HCT116 (cell line): ENCODE measurements around the gene FKBP5.

ENCODE experiments used
- MAX ChIP-seq: IDR thresholded peaks from 2 replicates; pipeline ENCODE4 v1.6.1; 2012
- POLR2A ChIP-seq: IDR thresholded peaks from 2 replicates; pipeline ENCODE4 v1.7.0; 2011; ENCODE audit warnings: borderline replicate concordance; ENCODE audit not compliant: insufficient read depth, insufficient read length; ENCODE audit errors: extremely low read depth
- TF ChIP-seq, protein P1 (sequence below), 3 experiments: fragments of 200-600 bp in 1 of 3; sonication (generic) in 1 of 3; IDR thresholded peaks in 2 of 3; conservative IDR thresholded peaks in 1 of 3; 2 replicates each; pipeline ENCODE4 v1.5.1; 2012 to 2017; ENCODE audit warnings: low read depth in 2 of 3, low read length in 2 of 3, antibody characterized with exemption in 1 of 3, borderline replicate concordance in 1 of 3, control low read depth in 1 of 3, mild to moderate bottlenecking in 1 of 3, mixed read lengths in 1 of 3, mixed run types in 1 of 3, moderate library complexity in 1 of 3; ENCODE audit not compliant: insufficient read depth in 1 of 3
- TF ChIP-seq, protein P2 (sequence below): IDR thresholded peaks from 2 replicates; pipeline ENCODE4 v1.6.1; 2012; ENCODE audit warnings: low read depth

DNA sequence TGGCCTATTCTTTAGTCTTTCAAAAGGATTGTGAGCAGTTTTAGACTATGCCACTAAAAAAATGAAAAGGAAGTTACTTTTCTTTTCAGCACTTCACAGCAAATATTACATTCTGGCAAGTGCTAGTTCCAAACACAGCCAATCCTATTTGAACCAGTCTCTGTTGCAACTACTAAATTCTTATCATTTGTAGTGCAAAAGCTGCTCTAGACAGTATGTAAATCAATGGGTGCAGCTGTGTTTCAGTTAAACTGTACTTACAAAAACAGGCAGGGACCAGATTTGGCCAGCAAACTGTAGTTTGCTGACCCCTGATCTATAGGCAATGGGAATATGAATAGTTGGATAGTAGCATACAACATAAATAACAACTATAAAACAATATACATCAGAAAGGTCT, 107.9 kb downstream of the FKBP5 start:
- TF ChIP-seq, protein P1, sequence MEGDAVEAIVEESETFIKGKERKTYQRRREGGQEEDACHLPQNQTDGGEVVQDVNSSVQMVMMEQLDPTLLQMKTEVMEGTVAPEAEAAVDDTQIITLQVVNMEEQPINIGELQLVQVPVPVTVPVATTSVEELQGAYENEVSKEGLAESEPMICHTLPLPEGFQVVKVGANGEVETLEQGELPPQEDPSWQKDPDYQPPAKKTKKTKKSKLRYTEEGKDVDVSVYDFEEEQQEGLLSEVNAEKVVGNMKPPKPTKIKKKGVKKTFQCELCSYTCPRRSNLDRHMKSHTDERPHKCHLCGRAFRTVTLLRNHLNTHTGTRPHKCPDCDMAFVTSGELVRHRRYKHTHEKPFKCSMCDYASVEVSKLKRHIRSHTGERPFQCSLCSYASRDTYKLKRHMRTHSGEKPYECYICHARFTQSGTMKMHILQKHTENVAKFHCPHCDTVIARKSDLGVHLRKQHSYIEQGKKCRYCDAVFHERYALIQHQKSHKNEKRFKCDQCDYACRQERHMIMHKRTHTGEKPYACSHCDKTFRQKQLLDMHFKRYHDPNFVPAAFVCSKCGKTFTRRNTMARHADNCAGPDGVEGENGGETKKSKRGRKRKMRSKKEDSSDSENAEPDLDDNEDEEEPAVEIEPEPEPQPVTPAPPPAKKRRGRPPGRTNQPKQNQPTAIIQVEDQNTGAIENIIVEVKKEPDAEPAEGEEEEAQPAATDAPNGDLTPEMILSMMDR (IDR thresholded peaks at IDR 0.05 in 2 of 3, conservative IDR thresholded peaks at IDR 0.05 in 1 of 3; ENCODE audit: borderline replicate concordance in 1 of 3, insufficient read depth in 1 of 3, low read depth in 2 of 3, low read length in 2 of 3) = no peak
- TF ChIP-seq POLR2A (no peak), MAX (no peak)
- TF ChIP-seq, protein P2, sequence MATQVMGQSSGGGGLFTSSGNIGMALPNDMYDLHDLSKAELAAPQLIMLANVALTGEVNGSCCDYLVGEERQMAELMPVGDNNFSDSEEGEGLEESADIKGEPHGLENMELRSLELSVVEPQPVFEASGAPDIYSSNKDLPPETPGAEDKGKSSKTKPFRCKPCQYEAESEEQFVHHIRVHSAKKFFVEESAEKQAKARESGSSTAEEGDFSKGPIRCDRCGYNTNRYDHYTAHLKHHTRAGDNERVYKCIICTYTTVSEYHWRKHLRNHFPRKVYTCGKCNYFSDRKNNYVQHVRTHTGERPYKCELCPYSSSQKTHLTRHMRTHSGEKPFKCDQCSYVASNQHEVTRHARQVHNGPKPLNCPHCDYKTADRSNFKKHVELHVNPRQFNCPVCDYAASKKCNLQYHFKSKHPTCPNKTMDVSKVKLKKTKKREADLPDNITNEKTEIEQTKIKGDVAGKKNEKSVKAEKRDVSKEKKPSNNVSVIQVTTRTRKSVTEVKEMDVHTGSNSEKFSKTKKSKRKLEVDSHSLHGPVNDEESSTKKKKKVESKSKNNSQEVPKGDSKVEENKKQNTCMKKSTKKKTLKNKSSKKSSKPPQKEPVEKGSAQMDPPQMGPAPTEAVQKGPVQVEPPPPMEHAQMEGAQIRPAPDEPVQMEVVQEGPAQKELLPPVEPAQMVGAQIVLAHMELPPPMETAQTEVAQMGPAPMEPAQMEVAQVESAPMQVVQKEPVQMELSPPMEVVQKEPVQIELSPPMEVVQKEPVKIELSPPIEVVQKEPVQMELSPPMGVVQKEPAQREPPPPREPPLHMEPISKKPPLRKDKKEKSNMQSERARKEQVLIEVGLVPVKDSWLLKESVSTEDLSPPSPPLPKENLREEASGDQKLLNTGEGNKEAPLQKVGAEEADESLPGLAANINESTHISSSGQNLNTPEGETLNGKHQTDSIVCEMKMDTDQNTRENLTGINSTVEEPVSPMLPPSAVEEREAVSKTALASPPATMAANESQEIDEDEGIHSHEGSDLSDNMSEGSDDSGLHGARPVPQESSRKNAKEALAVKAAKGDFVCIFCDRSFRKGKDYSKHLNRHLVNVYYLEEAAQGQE = no peak
